Activated naive CD4-positive, alpha-beta T cell treated with anti-CD3 and anti-CD28 coated beads for 36 hours (primary cell): ENCODE data around the gene SLC26A1. TPM values are rescaled to one million over a fixed set of nuclear protein-coding genes. Genes with fewer than 3 reads are reported as not detected.

Experiments
- CTCF ChIA-PET: fragments of 350-600 bp; sonication (Branson Sonifier 250); formaldehyde crosslinking; loops from one replicate; lab custom pipeline; 2021; ENCODE audit warnings: antibody characterized with exemption; lab: Charles Lee
- DNase-seq: peaks from one replicate; pipeline ENCODE4 v3.0.0-alpha.2; 2020
- H3K27ac Mint-ChIP-seq: one replicate; pipeline ENCODE4 v1.8.0; 2021; ENCODE audit warnings: mild to moderate bottlenecking, mixed read lengths
- H3K27me3 Mint-ChIP-seq: one replicate; pipeline ENCODE4 v1.8.0; 2021; ENCODE audit warnings: low read depth, mixed read lengths
- H3K36me3 Mint-ChIP-seq: one replicate; pipeline ENCODE4 v1.8.0; 2021; ENCODE audit warnings: low read depth, mixed read lengths
- H3K4me1 Mint-ChIP-seq: one replicate; pipeline ENCODE4 v1.8.0; 2021; ENCODE audit warnings: low read depth, mixed read lengths
- H3K4me3 Mint-ChIP-seq: one replicate; pipeline ENCODE4 v1.8.0; 2021; ENCODE audit warnings: mild to moderate bottlenecking, moderate library complexity, mixed read lengths
- H3K9me3 Mint-ChIP-seq: one replicate; pipeline ENCODE4 v1.8.0; 2021; ENCODE audit warnings: mixed read lengths
- intact Hi-C: fragments of 100-400 bp; cut with micrococcal nuclease; formaldehyde crosslinking; loops from one replicate; pipeline ENCODE4 v1.15.1; 2023
- total RNA-seq, 2 experiments: library from RNA; stranded (reverse); gene quantifications; one replicate each; pipeline ENCODE4 v1.2.3, GENCODE V29; 2021

The SLC26A1 gene
- total RNA-seq, 2 experiments from 2014 or later = not detected

DNA sequence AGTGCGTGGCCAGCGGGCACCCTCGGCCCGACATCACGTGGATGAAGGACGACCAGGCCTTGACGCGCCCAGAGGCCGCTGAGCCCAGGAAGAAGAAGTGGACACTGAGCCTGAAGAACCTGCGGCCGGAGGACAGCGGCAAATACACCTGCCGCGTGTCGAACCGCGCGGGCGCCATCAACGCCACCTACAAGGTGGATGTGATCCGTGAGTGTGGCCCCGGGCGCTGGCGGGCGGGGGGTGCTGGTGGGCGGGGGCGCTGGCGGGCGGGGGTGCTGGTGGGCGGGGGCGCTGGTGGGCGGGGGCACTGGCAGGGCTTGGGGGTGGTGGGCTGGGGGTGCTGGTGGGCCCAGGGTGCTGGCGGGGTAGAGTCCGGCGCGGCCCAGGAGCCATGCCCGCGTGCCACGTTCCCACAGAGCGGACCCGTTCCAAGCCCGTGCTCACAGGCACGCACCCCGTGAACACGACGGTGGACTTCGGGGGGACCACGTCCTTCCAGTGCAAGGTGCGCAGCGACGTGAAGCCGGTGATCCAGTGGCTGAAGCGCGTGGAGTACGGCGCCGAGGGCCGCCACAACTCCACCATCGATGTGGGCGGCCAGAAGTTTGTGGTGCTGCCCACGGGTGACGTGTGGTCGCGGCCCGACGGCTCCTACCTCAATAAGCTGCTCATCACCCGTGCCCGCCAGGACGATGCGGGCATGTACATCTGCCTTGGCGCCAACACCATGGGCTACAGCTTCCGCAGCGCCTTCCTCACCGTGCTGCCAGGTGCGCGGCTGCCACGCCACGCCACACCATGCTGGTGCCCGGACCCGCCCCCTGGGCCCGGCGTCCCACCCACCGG, 30.9 kb upstream of the SLC26A1 start:
- H3K9me3 Mint-ChIP-seq = no peaks in the 10 kb centered on the region
- H3K4me1 Mint-ChIP-seq = peaks cover 7% of the 10 kb centered on the region
- peaks cover 5% of the 10 kb centered on the region for H3K36me3 Mint-ChIP-seq
- DNase-seq = no peak
- H3K27me3 Mint-ChIP-seq = no peaks in the 10 kb centered on the region
- intact Hi-C loops = no loop called here
- CTCF ChIA-PET = no interaction called here
- no peak overlapping the region for H3K27ac Mint-ChIP-seq
- no peak overlapping the region for H3K4me3 Mint-ChIP-seq

DNA sequence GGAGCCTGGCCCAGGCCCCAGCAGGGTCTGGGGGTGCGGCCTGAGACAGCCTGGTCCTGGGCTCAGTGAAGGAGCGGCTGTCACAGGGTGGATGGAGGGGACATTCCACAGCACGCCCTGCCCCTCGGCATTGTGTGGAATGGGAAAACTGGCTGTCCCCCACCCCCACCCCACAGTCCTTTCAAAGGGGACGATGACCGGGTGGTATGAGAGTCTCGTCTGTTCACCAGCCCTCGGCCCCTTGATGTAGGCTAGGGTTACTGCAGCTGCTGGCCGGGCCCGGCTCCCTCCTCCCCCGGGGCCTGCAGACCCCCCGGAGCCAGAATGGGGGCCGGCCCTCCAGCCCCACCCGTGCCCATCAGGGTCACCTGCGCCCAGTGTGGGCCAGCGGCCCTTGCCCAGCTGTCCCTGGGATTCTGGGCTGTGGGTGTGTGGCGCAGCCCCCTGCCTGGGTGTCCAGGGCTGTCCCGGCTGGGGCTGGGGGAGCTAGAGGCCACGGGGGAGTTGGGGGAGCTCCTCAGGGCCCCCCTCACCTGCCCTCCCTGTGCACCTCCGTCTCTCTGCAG, 30.0 kb upstream of the SLC26A1 start:
- Mint-ChIP-seq H3K4me1 (peaks cover 7% of the 10 kb centered on the region), H3K27me3 (no peaks in the 10 kb centered on the region), H3K9me3 (no peaks in the 10 kb centered on the region), H3K36me3 (peaks cover 5% of the 10 kb centered on the region), H3K4me3 (no peak overlapping the region), H3K27ac (no peak overlapping the region)
- intact Hi-C loops = no loop called here
- DNase-seq = no peak
- CTCF ChIA-PET = no interaction called here

DNA sequence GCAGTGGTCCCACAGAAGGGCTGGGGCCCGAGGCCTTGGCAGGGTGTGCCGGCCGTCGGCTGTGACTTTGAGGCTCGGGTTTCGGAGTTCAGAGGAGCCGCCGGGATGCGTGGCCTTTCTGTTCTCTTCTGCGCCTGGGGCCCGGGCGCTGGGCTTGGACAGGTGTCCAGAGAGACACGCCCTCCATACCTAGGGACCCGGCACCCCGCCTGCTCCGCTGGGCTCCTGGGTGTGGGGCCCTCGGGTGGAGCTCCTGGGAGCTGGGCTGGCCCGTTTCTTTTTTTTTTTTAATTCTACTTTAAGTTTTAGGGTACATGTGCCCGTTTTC, 29.5 kb upstream of the SLC26A1 start:
- Mint-ChIP-seq H3K4me1 (peaks cover 7% of the 10 kb centered on the region), H3K36me3 (peaks cover 5% of the 10 kb centered on the region)
- intact Hi-C loops = no loop called here

DNA sequence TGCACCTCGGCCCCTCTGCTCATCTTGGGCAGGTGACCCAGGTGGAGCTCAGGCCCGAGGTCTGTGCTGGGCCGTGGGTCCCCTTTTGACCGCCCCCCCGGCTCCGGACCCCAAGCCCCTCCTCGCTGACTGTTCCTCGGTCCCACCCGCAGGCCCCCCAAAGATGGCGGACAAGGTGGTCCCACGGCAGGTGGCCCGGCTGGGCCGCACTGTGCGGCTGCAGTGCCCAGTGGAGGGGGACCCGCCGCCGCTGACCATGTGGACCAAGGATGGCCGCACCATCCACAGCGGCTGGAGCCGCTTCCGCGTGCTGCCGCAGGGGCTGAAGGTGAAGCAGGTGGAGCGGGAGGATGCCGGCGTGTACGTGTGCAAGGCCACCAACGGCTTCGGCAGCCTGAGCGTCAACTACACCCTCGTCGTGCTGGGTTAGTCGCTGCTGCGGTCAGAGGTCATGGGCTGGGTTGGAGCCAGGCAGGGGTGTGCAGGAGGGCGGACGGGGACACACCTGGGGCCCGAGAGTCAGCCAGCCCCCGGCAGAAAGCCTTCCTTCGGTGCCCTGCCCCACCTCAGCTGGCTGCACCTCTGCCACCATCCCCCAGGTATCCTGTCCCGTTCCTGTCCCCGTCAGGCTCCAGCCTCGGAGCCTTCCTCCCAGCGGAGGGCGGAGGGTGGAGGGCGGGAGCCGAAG, 29.0 kb upstream of the SLC26A1 start:
- CTCF ChIA-PET = no interaction called here
- H3K4me1 Mint-ChIP-seq = peaks cover 7% of the 10 kb centered on the region
- H3K4me3 Mint-ChIP-seq = no peak overlapping the region
- H3K27ac Mint-ChIP-seq = no peak overlapping the region
- no peak for DNase-seq
- no peaks in the 10 kb centered on the region for H3K27me3 Mint-ChIP-seq
- H3K36me3 Mint-ChIP-seq = peaks cover 5% of the 10 kb centered on the region
- no peaks in the 10 kb centered on the region for H3K9me3 Mint-ChIP-seq
- intact Hi-C loops = no loop called here

More for the DNA sequence above, 29.5 kb upstream of the SLC26A1 start:
- Mint-ChIP-seq H3K4me3 (no peak overlapping the region), H3K27ac (no peak overlapping the region), H3K9me3 (no peaks in the 10 kb centered on the region), H3K27me3 (no peaks in the 10 kb centered on the region)
- CTCF ChIA-PET = no interaction called here
- no peak for DNase-seq

DNA sequence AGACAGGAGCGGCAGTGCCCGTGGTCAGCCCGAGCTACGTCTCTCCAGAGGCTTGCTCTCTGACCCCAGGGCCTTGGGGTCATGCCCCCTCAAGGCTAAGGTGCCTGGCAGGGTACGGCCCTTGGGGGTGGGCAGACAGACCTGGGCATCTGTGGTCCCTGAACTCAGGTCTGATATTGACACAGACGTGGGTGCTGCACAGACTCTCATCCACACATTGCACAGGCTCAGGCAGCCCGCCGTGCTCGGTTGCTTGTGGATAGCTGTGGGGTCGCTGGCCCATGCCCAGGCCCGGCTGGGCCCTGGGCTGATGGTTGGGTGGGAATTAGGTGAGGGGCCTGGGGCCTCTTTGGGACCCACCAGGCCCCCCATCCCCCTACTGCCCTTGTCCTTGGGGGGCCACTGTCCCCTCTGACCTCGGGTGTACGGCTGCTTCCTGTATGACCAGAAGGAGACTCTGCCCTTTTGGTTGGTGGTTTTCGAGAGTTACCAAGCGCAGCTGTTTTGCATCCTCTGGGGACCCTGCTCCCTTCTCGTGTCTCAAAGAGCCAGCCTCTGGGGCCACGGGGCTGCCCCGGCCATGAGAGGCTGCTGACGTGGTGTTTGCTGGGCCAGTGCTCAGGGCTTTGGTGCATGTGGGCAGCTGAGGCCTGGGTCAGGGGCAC, 28.3 kb upstream of the SLC26A1 start:
- H3K9me3 Mint-ChIP-seq = no peaks in the 10 kb centered on the region
- H3K27ac Mint-ChIP-seq = no peak overlapping the region
- intact Hi-C loops = no loop called here
- CTCF ChIA-PET = no interaction called here
- peaks cover 5% of the 10 kb centered on the region for H3K36me3 Mint-ChIP-seq
- no peak overlapping the region for H3K4me3 Mint-ChIP-seq
- H3K4me1 Mint-ChIP-seq = peaks cover 7% of the 10 kb centered on the region
- DNase-seq = no peak
- H3K27me3 Mint-ChIP-seq = no peaks in the 10 kb centered on the region

DNA sequence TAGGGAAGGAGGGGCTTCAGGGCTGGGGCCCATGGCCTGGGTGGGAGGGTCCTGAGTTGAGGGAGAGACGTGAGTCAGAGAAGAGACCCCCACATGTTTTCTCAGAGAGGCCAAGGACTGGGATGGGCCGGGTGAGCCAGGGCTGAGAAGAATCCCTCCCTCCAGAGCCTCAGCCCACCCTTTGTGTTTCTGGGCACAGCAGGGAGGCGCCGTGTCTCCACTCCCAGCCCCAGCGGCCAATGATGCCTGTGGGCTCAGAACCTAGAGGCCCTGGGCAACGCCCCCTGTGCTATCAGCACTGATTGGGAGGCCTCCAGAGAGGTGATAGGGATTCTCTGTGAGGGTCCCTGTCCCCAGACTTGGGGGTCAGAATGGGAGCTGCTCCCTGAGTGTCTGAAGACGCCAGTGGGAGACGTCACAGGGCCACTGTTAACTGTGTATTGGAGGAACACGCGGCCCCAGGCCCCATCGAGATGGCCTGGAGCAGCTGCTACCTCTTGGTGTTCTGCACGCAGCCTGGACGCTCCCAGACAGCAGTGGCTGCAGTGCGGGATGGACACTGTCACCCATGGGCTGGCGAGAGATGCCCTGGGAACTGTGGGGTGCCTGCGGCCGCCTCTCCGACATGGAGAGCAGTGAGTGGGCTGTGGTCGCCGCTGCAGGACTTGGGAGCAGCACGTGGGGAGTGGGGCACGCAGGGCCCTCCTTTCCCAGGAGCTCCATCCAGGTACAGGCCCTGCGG, 26.7 kb upstream of the SLC26A1 start:
- no peak overlapping the region for H3K27ac Mint-ChIP-seq
- CTCF ChIA-PET = no interaction called here
- intact Hi-C loops = no loop called here

DNA sequence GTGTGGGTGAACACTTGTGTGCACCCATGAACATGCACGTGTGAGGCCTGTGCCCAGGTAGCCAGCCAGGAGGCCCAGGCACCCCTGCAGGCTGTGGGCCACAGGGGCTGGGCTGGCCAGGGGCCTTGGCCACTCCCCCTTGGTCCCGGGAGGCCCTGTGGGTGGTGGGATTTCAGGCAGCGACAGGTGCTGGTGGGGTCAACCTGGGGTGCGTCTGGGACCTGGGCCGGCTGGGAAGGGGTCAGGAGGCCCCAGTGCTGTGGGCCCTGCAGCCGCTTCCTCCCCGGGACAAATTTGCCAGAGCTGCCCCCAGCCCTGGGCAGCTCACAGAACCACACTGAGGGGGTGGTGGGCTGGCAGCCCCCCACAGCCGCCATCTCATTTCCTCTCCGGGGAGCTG, 26.1 kb upstream of the SLC26A1 start:
- Mint-ChIP-seq H3K27ac (no peak overlapping the region), H3K4me1 (peaks cover 3% of the 10 kb centered on the region), H3K27me3 (no peaks in the 10 kb centered on the region), H3K4me3 (no peak overlapping the region), H3K36me3 (no peaks in the 10 kb centered on the region), H3K9me3 (no peaks in the 10 kb centered on the region)
- intact Hi-C loops = no loop called here
- CTCF ChIA-PET = no interaction called here
- no peak for DNase-seq

More for the DNA sequence above, 26.7 kb upstream of the SLC26A1 start:
- no peak overlapping the region for H3K4me3 Mint-ChIP-seq
- H3K27me3 Mint-ChIP-seq = no peaks in the 10 kb centered on the region
- DNase-seq = no peak
- H3K36me3 Mint-ChIP-seq = no peaks in the 10 kb centered on the region
- H3K9me3 Mint-ChIP-seq = no peaks in the 10 kb centered on the region
- peaks cover 3% of the 10 kb centered on the region for H3K4me1 Mint-ChIP-seq

DNA sequence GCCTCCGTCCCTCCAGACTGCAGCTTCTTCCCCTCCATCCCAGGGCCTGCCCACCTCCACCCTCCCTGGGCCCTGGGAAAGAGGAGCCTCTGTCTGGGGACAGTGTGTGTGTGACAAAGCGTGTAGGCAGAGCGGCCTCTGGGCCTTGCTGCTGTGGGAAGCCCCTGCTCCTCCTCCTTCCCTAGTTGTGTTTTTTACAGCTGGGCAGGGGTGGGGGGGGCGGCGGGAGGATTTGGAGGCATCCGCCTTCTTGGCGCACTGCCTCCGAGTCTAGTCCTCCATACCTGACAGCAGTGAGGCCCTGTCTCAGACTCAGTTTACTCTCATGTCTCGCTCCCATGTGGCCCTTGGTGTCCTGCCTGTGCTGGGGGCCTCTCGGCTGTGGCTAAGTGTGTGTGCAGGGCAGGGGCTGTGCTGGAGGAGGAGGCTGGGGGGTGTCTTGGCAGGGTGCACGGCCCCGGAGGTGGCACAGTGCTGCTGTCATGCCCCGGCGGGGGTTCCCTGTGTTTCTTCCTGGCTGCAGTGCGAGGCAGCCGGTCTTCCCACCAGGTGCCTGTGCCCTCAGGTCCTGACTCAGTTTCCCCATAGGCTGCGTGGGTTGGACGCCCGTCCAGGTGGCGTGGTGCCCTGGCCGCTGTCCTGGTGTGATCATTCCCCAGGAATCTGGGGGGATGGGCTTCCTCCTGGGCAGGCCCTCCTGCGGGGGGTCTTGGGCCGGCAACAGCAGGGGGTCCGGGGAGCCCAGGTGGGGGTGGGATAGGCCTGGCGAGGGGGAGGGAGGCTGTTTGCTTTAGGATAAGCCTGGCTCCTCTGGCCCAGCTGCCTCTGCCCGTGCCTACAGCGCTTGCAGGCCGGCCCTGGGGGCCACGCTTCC, 25.2 kb upstream of the SLC26A1 start:
- CTCF ChIA-PET = no interaction called here
- no peaks in the 10 kb centered on the region for H3K27me3 Mint-ChIP-seq
- no peak overlapping the region for H3K27ac Mint-ChIP-seq

DNA sequence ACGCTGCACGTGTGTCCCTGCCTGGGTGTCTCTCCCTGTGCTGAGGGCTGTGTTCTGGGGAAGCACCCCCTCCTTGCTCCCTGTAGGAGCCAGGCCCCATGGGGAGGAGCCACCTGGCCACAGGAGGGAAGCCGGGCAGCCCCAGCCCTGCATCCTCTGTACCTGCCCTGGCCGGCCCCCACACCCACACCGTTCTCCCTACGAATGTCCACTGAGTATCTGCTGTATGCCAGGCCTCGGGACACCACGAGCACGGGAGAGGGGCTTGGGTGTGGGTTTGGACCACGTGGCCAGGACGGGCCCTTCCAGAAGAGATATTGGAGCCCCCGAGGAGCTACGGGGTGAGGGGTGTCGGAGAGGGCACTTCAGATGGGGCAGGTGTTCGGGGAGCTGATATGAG, 24.5 kb upstream of the SLC26A1 start:
- Mint-ChIP-seq H3K4me1 (peaks cover 3% of the 10 kb centered on the region), H3K27ac (no peak overlapping the region), H3K27me3 (no peaks in the 10 kb centered on the region), H3K4me3 (no peak overlapping the region), H3K9me3 (no peaks in the 10 kb centered on the region), H3K36me3 (no peaks in the 10 kb centered on the region)
- CTCF ChIA-PET = no interaction called here
- intact Hi-C loops = no loop called here
- no peak for DNase-seq

More for the DNA sequence above, 25.2 kb upstream of the SLC26A1 start:
- Mint-ChIP-seq H3K4me3 (no peak overlapping the region), H3K36me3 (no peaks in the 10 kb centered on the region), H3K4me1 (peaks cover 3% of the 10 kb centered on the region), H3K9me3 (no peaks in the 10 kb centered on the region)
- intact Hi-C loops = no loop called here
- DNase-seq = no peak

DNA sequence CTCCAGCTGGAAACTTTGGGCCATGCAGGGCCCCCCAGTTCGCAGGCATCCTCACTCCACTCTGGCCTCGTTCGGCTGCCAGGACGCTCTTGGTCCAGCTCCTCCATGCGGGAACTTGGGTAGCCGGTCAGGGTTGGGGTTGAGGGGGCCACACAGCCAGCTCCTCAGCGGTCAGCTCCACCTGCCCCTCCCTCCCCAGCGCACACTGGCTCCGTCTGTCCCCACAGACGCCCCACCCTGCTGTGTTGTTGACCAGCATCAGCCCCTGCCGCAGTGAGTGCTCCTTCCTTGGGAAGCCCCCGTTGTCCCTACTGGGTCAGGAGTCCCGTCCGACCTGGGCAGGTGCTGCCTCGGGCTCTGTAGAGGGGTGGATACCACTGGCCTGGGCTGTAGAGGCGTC, 24.0 kb upstream of the SLC26A1 start:
- intact Hi-C loops = no loop called here
- CTCF ChIA-PET = no interaction called here
- H3K27me3 Mint-ChIP-seq = no peaks in the 10 kb centered on the region
- no peaks in the 10 kb centered on the region for H3K36me3 Mint-ChIP-seq
- DNase-seq = no peak
- no peak overlapping the region for H3K27ac Mint-ChIP-seq
- H3K9me3 Mint-ChIP-seq = no peaks in the 10 kb centered on the region
- peaks cover 3% of the 10 kb centered on the region for H3K4me1 Mint-ChIP-seq
- H3K4me3 Mint-ChIP-seq = no peak overlapping the region

DNA sequence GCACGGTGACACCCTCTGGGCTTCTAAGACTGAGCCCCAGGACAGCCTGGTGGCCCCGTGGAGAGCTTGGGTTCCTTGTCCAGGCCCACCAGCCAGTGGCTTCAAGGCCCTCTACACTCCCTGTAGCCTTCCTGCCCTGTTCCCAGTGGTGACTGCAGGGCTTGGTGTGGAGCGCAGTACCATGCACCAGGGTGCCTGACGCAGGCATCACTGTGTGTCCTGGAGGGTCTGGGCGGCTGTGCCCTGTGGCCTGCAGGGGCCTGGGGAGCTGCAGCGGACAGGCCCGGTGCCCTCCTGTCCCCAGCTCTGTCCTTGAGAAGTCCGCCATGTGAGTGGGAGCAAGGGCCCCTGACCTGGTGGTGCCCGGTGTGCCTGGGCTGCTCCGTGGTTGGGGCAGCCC, 22.5 kb upstream of the SLC26A1 start:
- Mint-ChIP-seq H3K27me3 (no peaks in the 10 kb centered on the region), H3K27ac (no peak overlapping the region), H3K9me3 (no peaks in the 10 kb centered on the region), H3K4me3 (no peak overlapping the region), H3K4me1 (peaks cover 4% of the 10 kb centered on the region), H3K36me3 (no peaks in the 10 kb centered on the region)
- intact Hi-C loops = no loop called here
- CTCF ChIA-PET = no interaction called here
- no peak for DNase-seq
